NCI-H1092 (cell line): ENCODE data around the gene ZNF532.
"Not testable (repeated sequence)": the region's sequence is repeated elsewhere in the genome, so short reads cannot be mapped to it uniquely, and the experiment has no call there.

ENCODE experiments used
- DNase-seq: peaks from one replicate; lab custom pipeline; 2025; lab: John Stamatoyannopoulos, UW

Gene ZNF532

GRCh38 chr18:59001166-59001565 lies 136.5 kb downstream of the ZNF532 start:
- no peak for DNase-seq

- no peak for DNase-seq
These were observed 137.0 kb downstream of the ZNF532 start for GRCh38 chr18:59001721-59002120.

- DNase-seq = no peak
These were observed 138.4 kb downstream of the ZNF532 start for GRCh38 chr18:59002974-59003594.

GRCh38 chr18:59005262-59005661 lies 140.6 kb downstream of the ZNF532 start:
- no peak for DNase-seq

- DNase-seq = no peak
These were observed 141.9 kb downstream of the ZNF532 start for GRCh38 chr18:59006461-59007067.

GRCh38 chr18:59008302-59008974 lies 143.8 kb downstream of the ZNF532 start:
- no peak for DNase-seq

GRCh38 chr18:59009846-59010245 lies 145.2 kb downstream of the ZNF532 start:
- no peak for DNase-seq

GRCh38 chr18:59011289-59011688 lies 146.6 kb downstream of the ZNF532 start:
- no peak for DNase-seq

- no peak for DNase-seq
These were observed 147.1 kb downstream of the ZNF532 start for GRCh38 chr18:59011786-59012185.

GRCh38 chr18:59012815-59013705 lies 148.4 kb downstream of the ZNF532 start:
- no peak for DNase-seq

GRCh38 chr18:59013744-59014143 lies 149.1 kb downstream of the ZNF532 start:
- DNase-seq = no peak

- no peak for DNase-seq
These were observed 151.0 kb downstream of the ZNF532 start for GRCh38 chr18:59015531-59016152.

- DNase-seq = peak; percentile 16
These were observed 156.8 kb downstream of the ZNF532 start for GRCh38 chr18:59021500-59021899.

- DNase-seq = no peak
These were observed 157.7 kb downstream of the ZNF532 start for GRCh38 chr18:59022167-59022945.

- no peak for DNase-seq
These were observed 160.2 kb downstream of the ZNF532 start for GRCh38 chr18:59024829-59025228.

GRCh38 chr18:59025532-59025931 lies 160.9 kb downstream of the ZNF532 start:
- DNase-seq = not testable (repeated sequence)

- DNase-seq = no peak
These were observed 161.7 kb downstream of the ZNF532 start for GRCh38 chr18:59026364-59026763.

GRCh38 chr18:59026831-59027410 lies 162.2 kb downstream of the ZNF532 start:
- no peak for DNase-seq

- DNase-seq = no peak
These were observed 165.2 kb downstream of the ZNF532 start for GRCh38 chr18:59029663-59030429.

- no peak for DNase-seq
These were observed 167.6 kb downstream of the ZNF532 start for GRCh38 chr18:59032308-59032707.
